ENCODE measurements around the gene MAMSTR. TPM values are rescaled to one million over a fixed set of nuclear protein-coding genes. Genes with fewer than 3 reads are reported as not detected.
A peak's percentile ranks its signal among the peaks of the same experiment; 100 is the strongest.
"Not testable (repeated sequence)": the region's sequence is repeated elsewhere in the genome, so short reads cannot be mapped to it uniquely, and the experiment has no call there.

MAMSTR gene, protein sequence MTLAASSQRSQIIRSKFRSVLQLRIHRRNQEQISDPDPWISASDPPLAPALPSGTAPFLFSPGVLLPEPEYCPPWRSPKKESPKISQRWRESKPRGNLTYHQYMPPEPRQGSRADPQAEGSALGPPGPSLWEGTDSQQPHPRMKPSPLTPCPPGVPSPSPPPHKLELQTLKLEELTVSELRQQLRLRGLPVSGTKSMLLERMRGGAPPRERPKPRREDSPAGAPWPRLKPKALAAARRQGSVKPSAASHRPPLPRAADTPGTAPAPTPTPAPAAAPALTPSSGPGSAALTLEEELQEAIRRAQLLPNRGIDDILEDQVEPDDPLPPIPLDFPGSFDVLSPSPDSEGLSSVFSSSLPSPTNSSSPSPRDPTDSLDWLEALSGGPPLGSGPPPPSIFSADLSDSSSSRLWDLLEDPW
- total RNA-seq, result 0.25 and 0.87 TPM in 2 replicates

DNA sequence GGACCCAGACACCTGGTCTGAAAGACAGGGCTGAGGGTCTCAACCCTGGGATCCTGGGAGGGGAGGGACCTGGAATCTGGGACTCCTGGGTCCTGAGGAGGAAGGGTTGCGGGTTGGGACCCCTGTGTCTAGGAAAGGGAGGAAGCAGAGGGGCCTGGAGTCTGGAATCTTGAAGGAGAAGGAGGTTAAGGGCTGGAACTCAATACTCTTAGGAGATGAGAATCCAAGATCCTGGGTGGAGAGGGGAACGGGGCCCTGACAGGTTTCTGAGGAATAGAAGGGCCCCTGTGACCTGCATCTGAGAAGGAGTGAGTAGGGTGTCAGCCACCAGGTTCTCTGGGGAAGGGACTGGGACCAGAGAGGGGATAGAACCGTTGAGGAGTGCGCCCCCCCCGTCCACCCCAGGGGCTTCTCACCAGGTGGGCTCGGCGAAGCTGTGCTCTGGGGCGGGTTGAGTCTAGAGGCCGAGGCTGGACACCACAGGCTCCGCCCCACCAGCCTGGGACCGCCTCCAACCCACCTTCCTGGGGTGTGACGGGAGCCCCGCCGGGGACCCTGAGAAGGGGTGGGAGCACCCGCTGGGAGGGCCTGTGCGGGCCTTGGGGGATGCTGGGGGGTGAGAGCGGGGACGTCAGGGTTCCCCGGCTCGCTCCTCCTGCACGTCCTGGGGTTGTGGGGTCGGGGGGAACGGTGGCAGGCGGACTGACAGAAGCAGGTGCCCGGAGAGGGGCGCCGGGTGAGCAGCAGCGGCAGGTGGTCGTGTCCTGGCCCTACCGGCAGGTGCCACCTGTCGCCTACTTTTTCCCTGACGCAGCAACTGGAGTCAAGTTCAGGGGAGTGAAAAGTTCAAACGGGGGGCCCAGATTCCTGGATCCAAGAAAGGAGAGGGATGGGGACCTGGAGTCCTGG lies at the start of gene MAMSTR:
MAMSTR (minus strand) TSS at position 463 of the 909 bp plus-strand sequence. CDS start 694 bp downstream, outside the sequence.
- DNase-seq (ENCODE audit: low read depth), result no peak

DNA sequence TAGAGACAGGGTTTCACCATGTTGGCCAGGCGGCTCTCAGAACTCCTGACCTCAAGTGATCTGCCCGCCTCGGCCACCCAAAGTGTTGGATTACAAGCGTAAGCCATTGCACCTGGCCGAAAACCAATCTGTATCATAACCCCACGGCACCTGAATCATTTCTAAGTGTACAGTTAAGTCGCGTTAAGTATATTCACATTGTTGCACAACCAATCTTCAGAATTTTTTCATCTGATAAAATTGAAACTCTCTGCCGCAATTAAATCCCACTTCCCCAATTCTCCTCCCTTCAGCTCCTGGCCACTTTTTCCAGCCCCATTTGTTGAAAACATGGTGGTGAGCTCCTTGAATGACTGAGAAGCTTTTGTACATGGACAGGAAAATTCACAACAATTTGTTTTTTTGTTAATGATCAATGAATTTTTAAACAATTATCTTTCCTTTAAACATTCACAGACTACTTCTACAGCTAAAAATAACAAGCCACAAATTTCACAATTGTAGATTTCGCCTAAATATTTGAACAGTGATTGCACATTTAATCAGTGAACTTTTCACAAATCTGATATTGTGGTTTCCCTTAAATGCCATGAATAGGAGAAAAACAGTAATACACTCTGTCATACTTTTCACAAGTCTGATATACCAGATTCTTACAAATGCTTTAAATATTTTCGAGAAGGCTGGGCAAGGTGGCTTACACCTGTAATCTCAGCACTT lies 49.6 kb upstream of the MAMSTR start:
- peak; percentile 67 for DNase-seq (ENCODE audit: low read depth)

DNA sequence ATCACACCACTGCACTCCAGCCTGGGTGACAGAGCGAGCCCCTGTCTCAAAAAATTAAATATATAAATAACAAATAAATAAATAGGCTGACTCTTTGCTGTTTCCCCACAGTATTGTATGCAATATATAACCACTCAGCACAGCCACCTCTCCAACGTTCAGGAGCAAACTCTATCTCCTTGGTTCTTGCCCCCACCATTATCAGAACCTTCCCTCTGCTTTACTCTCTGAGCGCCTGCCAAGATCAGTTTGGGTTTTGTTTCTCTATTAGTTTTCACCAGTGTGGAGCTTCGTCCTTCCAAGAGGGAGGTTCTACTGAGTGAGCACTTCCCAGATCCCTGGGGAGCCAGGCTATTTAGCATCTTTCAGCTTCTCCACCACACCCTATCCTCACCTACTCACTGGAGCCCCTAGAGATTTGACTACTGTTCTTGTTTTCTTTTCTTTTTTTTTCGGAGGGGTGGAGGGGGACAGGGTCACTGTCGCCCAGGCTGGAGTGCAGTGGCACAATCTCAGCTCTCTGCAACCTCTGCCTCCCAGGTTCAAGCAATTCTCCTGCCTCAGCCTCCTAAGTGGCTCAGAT lies 48.7 kb upstream of the MAMSTR start:
- not testable (repeated sequence) for DNase-seq (ENCODE audit: low read depth)

DNA sequence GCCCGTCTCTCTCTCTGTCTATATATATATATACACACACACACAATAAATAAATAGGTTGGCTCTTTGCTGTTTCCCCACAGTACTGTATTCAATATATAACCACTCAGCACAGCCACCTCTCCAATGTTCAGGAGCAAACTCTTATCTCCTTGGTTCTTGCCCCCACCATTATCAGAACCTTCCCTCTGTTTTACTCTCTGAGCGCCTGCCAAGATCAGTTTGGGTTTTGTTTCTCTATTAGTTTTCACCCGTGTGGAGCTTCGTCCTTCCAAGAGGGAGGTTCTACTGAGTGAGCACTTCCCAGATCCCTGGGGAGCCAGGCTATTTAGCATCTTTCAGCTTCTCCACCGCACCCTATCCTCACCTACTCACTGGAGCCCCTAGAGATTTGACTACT lies 46.3 kb upstream of the MAMSTR start:
- not testable (repeated sequence) for DNase-seq (ENCODE audit: low read depth)

DNA sequence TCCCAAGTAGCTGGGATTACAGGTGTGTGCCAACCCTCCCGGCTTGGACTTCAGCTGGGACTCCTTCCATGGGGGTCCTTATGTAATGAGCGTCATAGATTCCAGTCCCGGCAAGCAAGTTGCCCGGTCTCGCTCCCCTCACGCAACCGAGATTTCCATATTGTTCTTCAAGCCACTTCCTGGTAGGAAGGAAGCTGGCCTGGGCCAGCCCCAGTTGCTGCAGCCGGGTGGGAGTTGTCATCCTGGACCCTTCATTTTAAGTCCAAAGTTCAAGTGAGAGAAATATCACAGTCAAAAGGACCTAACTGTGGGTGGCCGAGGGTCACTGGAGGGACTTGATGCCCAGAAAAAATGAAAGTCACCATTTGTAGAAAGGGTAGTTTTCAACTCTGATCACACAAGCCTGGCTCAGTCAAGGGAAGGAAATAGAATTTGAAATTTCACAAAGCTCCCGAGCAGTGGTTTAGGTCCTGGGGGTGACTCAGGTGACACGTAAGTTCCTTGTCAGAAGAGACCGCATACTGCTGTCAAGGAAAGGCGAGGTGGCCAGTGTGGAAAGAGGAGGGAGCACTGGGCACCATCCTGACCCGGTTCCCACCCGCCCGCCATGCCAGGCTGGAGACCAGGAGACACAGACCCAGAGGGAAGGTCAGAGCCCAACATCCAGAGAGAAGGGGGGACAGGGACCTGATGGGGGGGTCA lies 41.1 kb upstream of the MAMSTR start:
- DNase-seq (ENCODE audit: low read depth), result no peak

DNA sequence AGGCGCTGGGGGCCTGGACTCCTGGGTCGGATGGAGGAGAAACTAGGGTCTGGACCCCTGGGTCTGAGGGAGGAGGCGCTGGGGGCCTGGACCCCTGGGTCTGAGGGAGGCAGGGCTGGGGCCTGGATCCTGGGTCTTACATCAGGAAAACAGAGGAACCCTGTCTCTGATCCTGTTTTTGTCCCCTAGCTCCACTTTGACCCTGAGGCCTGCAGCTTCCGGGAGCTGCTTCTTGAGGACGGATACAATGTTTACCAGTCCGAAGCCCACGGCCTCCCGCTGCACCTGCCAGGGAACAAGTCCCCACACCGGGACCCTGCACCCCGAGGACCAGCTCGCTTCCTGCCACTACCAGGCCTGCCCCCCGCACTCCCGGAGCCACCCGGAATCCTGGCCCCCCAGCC lies 38.2 kb upstream of the MAMSTR start:
- DNase-seq (ENCODE audit: low read depth), result no peak

DNA sequence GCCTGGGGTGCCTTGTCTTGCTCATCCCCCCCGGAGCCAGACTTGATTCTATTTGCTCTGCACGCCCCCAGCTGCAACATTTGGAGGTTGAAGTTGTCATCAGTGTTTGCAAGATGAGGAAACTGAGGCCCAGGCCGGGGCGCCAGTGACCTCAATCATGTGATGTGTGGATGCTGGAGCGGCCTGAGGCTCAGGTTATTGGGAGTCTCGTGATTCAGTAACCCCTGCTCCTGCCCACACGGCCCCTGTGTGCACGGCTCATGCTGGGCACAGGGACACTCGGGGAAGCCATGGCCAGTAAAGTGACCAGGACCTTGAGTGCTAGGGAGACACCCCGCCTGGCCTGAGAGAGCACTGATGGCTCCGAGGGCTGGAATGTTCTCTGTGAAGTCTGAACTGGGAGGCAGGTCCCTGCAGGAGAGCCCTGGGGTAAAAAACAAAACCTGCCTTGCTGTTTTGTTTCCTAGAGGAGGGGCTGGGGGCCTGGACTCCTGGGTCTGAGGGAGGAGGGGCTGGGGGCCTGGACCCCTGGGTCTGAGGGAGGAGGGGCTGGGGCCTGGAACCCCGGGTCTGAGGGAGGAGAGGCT lies 37.7 kb upstream of the MAMSTR start:
- DNase-seq (ENCODE audit: low read depth), result no peak

DNA sequence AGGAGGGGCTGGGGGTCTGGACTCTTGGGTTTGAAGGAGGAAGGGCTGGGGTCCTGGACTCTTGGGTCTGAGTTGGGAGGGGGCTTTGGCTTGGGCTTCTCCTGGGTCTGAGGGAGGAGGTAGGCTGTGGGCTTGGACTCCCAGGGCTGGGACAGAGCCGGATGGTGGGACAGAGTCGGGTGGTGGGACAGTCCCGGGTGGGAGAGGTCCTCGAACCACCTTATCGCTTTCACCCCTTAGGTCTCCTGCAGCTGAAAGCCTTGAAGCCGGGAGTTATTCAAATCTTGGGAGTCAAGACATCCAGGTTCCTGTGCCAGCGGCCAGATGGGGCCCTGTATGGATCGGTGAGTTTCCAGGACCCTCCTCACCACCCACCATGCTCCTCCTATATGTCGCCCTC lies 37.2 kb upstream of the MAMSTR start:
- DNase-seq (ENCODE audit: low read depth), result no peak

DNA sequence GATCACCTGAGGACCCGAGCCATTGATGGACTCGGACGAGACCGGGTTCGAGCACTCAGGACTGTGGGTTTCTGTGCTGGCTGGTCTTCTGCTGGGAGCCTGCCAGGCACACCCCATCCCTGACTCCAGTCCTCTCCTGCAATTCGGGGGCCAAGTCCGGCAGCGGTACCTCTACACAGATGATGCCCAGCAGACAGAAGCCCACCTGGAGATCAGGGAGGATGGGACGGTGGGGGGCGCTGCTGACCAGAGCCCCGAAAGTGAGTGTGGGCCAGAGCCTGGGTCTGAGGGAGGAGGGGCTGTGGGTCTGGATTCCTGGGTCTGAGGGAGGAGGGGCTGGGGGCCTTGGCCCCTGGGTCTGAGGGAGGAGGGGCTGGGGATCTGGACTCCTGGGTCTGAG lies 36.7 kb upstream of the MAMSTR start:
- DNase-seq (ENCODE audit: low read depth), result no peak

DNA sequence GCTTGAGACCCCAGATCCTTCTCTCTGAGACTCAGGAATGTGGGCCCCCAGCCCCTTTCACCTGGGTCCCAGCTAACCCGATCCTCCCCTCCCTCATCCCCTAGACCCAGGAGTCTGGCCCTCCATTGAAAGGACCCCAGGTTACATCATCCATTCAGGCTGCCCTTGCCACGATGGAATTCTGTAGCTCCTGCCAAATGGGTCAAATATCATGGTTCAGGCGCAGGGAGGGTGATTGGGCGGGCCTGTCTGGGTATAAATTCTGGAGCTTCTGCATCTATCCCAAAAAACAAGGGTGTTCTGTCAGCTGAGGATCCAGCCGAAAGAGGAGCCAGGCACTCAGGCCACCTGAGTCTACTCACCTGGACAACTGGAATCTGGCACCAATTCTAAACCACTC lies 36.3 kb upstream of the MAMSTR start:
- no peak for DNase-seq (ENCODE audit: low read depth)

DNA sequence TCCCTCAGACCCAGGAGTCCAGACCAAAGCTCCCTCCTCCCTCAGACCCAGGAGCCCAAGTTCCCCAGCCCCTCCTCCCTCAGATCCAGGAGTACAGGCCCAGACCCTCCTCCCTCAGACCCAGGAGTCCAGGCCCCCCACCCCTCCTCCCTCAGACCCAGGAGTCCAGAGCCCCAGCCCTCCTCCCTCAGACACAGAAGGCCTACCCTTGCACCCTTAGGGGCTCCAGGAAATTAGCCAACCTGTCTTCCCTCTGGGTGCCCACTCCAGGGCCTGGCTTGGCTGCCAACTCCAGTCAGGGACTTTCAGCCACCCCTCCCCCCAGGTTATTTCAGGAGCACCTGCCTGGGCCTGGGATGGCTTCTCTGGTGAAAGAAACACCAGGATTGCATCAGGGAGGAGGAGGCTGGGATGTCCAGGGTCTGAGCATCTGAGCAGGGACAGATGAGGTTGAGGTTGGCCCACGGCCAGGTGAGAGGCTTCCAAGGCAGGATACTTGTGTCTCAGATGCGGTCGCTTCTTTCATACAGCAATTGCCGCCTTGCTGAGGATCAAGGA lies 35.6 kb upstream of the MAMSTR start, which contains the start of gene FGF21:
FGF21 (plus strand) TSS at position 441 of the 558 bp plus-strand sequence. CDS start 713 bp downstream, outside the sequence.
- no peak for DNase-seq (ENCODE audit: low read depth)

DNA sequence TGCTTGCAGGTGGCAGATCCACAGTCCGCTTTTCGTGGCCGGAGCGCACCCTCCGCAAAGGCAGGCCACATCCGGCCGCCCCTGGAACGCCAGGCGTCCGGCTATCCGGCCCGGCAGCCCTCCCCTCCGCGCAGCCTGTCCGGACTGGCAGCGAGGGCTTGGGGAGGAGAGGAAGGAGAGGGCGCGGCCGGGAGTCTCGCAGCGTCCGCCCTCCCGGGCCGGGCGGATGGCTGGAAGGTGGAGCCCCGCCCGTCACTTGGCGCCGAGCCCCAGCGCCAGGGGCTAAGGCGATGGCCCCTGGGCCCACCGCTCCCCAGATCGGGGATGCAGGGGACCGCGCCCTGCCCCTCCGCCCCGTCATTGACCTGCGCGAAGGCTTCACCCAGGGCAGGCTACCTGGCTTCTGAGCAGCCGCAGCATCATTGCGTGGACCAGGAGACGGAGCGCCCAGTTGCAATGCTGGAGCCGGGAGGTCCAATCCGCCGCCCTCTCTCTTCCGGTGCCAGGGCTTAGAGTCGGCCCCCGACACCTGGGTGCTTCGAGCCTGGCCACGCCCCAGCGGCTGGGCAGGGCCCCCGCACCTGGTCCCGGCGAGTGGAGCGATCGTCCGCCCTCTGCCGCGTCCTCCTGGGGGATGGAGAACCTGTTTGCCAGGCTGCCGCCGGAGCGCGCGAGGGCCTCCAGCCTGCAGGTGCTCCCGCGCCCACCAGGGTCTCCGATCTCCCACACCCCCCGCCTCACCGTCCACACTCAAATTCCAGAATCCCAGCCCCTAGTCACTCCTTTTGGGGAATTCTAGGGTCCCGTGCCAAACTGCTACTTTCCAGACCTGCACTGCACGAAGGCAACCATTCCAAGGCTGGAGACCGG lies 33.2 kb upstream of the MAMSTR start, which contains the start of gene FUT1:
FUT1 (minus strand) TSS at position 146 of the 870 bp plus-strand sequence. CDS start 1,360 bp downstream, outside the sequence.
- DNase-seq (ENCODE audit: low read depth), result no peak

DNA sequence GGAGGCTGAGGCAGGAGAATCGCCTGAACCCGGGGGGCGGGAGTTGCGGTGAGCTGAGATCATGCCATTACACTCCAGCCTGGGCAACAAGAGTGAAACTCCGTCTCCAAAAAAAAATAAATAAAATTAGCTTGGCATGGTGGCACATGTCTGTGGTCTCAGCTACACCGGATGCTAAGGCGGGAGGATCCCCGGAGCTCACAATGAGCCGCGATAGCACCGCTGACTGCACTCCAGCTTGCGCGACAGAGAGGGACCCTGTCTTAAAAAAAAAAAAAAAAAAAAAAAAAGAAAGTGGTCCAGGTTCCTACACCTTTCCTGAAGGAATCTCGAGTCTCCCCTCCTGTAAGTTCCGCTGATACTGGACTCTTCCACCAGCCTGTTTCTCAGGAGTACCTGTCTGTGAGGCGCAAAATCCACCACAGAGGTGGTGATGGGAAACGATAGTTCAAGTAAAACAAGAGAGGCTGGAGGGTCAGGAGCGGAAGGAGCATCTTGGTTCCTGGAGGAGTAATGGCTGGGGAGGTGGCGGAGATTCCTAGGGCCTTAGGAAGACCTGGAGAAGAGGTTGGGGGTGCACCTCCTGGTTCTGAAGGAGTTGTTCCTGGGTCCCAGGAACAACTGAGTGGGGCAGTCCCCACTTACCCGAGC lies 32.4 kb upstream of the MAMSTR start:
- DNase-seq (ENCODE audit: low read depth), result no peak

DNA sequence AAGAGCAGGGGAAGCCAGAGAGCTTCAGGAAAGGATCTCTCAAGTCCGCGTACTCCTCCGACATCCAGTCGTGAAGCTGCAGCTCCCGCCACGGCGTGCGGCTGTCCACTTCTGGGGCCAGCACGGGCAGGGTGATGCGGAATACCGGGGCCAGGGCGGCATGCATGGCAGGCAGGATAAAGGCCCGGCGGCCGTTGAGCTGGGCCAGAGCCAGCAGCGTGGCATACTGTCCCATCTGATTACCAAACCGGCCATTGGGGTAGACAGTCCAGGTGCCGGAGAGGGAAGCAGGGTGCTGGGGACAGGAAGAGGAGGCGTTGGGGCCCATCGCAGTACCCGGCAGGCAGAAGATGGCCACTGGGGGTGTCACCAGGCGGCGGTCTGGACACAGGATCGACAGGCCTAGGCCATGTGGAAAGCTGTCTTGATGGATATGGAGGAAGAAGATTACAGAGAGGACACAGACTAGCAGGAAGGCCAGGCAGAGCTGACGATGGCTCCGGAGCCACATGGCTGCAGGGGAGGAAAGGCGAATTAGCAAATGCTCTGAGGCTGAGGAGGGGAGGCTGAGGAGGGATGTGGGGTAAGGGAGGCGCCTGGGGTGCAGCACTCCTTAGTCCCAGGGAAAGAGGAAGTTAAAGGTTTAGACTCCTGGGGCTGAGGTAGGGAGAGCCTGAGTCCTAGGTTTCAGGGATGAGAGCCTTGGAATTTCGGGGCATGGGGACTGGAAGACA lies 31.4 kb upstream of the MAMSTR start:
- no peak for DNase-seq (ENCODE audit: low read depth)

DNA sequence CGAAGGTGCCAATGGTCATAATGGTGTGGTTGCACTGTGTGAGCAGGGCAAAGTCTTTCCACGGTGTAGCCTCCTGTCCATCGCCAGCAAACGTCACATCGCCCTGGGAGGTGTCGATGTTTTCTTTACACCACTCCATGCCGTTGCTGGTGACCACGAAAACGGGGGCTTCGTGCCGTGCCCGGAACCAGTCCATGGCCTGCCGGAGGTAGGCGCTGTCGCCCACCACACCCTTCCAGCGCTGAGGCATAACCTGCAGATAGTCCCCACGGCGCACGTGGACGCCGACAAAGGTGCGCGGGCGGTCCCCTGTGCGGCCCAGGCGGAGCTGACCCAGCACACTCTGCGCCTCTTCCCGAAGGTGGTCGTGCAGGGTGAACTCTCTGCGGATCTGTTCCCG lies 30.8 kb upstream of the MAMSTR start:
- DNase-seq (ENCODE audit: low read depth), result no peak

DNA sequence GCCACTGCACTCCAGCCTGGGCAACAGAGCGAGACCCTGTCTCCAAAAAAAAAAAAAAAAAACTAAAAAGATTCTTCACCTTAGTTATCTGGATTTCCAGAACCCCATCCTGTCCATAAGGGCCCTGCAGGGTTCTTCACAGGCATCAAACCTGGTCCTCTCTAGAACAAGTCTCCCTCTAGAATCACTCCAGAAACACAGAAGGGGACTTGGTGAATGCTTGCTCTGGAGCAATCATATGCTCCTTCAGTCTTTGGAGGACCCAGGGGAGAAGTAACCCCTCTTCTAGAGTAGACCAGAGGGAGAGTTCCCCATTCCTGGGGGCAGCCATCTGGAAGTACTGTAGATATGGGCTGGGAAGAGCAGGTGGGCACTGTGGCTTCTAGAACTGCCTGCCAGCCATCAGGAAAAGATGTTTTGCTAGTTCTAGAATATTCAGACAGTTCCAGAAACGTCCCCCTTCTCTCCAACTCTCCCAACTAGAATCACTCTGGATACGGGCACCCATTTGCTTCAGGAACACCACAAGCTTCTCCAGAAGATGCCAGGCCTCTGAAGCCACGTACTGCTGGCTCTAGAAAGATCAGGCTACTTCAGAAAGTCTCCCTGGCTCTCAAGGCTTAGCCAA lies 30.2 kb upstream of the MAMSTR start:
- DNase-seq (ENCODE audit: low read depth), result no peak
